SK-MEL-5 (cell line): ENCODE results near the gene SLC8A1. TPM values are rescaled to one million over a fixed set of nuclear protein-coding genes. Genes with fewer than 3 reads are reported as not detected.

Experiments
- DNase-seq: peaks from one replicate; pipeline ENCODE4 v3.0.0-alpha.2; 2016; ENCODE audit warnings: low read depth, low spot score
- in situ Hi-C: cut with HindIII; loops from 2 replicates; pipeline ENCODE4 v1.10.0; 2016; ENCODE audit warnings: low sequenced_read_pairs, high pct_unique_total_duplicates, low pct_unique_long_range_greater_than_20kb
- total RNA-seq: library from RNA; depleted of rRNA; stranded (reverse); fragments of >200 nt; shearing (Covaris generic); gene quantifications from 2 replicates; pipeline ENCODE4 v1.2.3, GENCODE V29; 2014

The SLC8A1 gene
- total RNA-seq, 1 experiment from 2014 or later = 40.7 TPM

DNA sequence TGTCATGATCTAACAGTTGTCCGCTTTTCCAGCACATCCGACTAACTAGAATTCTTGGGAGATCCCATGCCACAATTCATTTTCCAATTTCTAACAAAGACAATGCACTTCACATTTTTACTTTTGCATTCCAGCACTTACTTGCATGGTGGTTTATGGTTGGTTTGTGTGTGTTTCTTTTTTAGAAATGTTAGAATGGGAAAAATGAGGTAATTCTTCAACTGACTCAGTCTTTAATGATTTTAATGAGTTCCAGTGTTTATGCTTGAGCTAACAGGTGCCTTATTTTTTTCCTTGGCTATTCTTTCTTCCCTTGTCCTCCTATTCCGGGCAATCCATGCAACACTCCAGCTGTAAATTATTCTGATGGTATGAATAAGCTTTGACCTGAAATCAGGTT is 46.4 kb downstream of the SLC8A1 start:
- no peak for DNase-seq
- in situ Hi-C loops = no loop called here

DNA sequence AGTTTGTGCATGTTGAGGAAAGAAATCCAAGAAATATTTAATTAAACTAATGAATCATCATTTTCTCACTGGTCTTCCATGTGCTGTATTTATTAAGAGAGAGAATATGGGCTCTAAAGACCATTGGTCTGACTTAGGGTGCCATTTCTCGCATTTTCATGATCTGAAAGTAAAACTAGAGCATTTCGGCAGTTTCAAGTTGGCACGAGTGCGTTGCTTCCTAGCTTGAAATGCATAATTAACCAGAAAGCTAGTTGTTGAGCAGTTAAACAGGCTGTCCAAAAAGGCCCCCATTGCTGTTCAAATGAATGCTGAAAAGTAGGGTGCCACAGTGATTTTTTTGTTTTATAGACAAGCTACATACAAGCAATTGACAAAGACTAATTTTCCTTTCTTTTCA is 47.4 kb downstream of the SLC8A1 start:
- in situ Hi-C loops = no loop called here
- no peak for DNase-seq

DNA sequence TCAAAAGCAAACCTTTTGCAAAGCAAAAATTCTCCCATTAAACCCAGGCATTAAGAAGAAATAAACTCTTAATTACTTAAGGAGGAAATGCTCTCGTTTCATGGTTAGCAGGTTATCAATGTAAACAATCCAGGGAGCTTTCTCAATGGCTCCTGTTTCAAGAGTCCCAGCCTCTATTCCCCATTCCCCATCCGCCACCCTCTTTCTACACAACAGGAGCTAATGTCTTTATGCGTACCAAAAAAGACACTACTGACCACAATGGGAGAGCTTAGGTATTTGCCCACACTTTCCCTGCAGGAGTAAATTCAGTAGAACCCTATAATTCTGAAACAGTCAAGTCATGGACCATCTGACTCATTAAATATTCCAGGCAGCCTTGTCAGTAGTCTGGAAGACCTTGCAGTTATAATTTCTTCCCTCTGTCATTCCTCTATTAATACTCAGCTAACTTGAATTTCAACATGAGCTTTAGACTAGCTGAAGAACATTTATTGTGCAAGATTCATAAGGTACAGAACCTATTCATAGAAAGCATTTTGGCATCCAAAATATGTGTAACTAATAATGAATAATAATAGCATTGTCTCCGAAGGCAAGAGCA is 48.6 kb downstream of the SLC8A1 start:
- no peak for DNase-seq
- in situ Hi-C loops = no loop called here

DNA sequence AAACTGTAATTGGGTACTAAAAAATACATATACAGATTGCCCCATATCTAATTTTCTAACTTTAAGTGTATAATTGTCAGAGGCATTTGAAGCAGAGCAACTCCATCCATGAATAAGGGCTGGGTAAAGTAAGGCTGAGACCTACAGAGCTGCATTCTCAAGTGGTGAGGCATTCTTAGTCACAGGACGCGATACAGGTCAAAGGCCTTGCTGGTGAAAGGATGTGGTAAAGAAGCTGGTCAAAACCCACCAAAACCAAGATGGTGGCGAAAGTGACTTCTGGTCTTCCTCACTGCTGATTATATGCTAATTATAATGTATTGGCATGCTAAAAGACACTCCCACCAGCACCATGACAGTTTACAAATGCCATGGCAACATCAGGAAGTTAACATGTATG is 50.0 kb downstream of the SLC8A1 start:
- in situ Hi-C loops = no loop called here
- DNase-seq = no peak

DNA sequence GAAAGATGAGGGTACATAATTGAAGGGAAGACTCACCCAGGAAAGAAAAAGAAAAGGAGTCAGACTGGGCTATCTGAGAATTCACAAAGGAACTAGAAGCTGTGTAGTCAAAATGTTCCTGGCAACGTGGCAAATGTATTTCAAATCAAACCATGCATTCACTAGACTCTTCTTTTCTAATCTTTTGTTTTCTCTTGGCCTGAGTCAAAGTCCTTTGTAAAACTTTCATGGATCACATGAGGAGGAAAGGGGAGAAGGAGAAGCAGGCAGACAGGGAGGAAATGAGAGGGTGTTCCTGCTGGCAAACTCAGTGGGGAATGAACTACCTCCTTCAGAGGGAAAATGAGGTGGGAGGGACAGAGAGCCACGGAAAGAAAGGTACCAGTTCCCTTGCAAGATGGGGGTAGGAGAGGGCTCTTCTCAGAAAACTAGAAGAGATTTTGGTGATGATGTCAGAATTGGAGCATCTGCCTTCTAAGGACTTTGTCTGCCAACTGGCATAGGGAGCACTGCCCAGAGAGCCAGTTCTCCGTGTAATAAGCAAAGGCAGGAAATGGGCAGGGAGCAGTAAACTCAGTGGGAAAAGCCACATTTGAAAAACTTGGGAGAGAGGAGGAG is 51.4 kb downstream of the SLC8A1 start:
- DNase-seq = no peak
- in situ Hi-C loops = no loop called here

DNA sequence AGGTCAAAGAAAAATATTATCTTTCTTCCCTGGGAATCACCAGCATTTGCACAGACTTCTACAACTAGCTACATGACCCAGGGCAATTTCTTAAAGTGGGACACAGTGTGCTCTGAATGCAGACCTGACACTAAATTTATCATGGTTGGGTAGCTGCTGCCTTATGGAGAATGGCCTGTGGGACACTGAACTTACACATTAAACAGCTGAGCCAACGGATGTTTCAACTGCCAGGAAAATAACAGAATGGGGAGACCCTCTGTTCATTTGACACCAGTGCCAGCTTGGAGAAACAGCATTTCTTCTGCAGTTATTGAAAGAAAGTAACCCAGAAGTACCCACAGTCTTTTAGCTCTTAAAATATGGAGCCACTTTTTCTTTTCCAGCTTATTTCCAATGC is 54.1 kb downstream of the SLC8A1 start:
- no peak for DNase-seq
- in situ Hi-C loops = no loop called here

DNA sequence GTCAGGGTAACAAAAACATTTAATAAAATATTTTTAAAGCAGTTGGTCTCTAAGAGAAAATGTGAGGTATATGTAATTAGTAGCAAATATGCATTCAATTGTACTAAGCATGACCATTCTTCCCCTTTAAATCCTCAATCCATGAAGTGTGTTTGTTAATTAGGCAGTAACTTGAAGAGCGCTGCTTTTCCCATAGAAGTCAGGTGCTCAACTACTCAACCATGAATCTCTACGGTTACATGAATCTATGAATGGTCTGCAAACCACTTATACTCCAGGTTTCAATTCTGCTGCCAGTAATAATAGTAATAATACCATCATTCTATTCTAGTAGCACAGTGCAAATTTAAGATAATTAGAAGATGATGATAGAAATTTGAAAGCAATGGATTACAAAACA is 55.8 kb downstream of the SLC8A1 start:
- in situ Hi-C loops = no loop called here
- DNase-seq = no peak

DNA sequence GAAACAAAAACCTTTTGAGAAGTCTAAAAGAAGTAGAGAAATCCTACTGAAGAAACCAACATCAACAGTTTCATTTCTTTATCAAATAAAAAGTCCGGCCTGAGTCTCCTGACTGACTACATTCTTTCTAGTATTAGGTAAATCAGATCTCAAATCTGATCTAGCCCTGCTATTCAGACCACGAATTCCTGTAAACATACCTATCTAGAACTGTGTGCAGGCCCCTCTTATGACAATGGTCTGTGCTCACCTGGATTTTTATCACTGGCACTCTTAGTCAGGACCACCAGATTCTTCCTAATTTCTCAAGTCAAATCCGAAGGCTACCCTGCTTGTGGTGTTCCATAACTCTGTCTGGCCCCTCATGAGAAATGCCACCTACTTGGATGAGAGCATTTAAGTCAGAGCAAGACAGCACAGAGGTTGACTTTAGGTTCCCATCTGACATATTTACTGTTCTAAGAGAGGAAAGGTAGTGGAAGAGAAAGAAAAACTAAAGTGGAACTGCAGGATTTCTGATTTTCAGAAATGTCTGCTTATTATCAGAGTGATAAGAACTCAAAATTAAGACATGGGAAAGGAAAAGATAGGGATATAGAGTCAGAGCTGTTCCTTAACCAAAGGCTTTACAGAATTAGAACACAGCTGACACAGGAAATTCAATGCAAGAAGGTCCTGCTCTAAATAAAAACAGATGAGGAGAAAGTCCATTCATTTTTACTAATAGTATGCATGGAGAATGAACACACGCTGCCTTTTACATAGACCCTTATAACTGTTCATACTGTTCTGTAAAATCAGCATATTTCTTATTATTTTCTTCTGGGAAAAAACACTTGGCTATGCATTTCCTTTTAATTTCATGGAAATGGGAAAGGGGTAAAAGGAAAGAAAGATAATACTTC is 56.5 kb downstream of the SLC8A1 start:
- no peak for DNase-seq
- in situ Hi-C loops = no loop called here

DNA sequence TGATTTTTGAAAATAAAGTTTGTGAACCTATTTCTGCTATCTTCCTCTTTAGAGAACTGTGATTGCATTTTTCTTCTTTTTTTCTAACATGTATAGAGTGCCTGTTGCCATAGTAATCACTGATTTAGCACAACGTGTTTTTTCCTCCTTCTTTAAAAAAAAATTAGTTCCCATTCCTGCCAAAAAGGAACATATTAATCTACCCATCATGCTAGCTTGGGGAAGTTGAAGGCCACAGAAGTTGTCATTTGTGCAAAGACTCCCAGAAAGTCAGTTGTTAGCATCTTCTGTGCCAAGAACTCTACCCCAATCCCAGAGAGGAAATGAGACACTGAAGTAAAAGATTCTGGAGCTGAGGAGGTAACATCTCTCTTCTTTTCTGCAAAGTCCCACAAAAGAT is 57.3 kb downstream of the SLC8A1 start:
- DNase-seq = no peak
- in situ Hi-C loops = no loop called here

DNA sequence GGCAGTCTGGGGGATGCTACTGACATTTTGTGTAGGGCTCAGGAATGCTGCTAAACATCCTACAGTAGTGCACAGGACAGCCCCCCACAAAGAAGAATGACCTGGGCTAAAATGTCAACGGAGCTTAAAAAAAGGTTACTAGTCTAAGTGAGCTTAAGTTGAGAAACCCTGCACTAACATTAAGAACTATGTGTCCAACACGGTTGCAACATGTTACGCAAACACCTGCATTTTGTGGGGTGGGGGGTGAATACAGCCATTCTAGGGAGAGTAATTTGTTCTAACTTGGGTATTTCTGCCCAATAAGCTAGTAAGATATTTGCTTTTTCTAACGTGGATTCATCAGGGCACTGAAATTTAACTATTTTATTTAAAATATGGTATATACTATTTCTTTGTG is 57.9 kb downstream of the SLC8A1 start:
- DNase-seq = no peak
- in situ Hi-C loops = no loop called here

DNA sequence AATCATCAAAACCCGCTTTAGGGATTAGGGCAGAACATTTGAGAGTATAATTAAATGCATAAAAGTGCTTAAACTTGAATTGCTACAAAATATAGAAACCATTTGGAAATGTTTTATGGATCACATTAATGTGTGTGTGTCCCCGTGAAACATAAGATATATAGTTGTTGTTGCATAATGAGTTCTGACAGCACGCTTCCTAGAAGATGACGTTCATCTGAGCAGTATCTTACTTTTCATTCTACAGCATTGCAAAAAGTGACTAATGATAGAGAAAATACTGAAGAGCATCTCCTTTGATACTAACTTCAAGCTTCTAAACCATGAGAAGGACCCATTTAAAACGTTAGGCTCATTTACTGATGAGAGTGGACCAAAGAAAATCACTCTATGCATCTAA is 63.7 kb downstream of the SLC8A1 start:
- in situ Hi-C loops = no loop called here
- no peak for DNase-seq

DNA sequence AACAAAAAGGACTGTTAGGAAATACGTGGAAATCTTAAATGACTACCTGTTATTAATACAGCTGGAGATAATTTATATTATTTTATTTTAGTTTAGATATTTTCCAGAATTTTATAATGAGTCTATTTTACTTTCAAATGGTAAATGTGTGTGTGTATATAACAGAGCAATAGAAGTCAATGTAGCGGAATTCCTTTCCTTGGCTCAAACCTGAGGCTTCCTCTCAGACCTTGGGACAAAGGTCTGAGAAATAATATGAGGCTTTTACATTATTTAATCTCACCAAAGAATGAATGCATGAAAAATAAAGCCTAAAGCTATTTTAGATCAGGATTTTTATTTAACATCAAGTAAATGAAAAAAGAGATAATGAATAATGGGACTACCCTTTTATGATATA is 65.7 kb downstream of the SLC8A1 start:
- in situ Hi-C loops = no loop called here
- no peak for DNase-seq

DNA sequence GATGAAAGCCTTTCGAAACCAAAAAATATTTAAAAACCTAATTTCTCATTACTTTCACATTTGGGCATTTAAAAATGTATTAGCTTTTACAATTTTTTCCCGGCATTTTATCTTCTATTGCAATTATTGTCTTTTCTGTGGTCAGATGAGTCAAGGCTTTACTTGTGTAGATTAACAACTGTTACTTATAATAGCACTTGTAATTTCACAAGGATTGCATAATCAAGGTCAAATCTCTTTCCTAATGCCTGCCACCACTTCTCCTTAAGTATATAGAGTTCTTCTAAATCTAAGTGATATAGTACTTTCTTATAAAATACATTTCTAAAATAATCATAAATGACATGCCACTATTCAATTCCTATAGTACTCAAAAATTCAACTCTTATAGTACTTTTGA is 67.2 kb downstream of the SLC8A1 start:
- DNase-seq = no peak

DNA sequence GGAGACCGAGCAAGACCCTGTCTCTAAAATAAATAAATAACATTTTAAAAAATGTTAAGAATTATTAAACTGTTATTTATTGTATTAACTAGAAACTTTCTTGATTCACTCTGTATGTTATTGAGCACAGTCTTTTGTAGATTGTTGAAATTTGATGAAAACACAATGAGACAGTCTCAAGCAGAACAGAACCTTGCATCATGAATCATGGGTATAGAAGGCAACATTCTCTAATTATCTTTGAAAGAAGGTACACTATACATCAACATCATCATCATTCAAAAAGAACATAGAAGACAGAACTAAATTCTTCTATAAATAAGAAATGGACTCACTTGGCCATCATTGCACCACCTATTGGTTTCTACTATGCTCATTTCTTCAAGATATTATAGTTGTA is 67.7 kb downstream of the SLC8A1 start:
- in situ Hi-C loops = no loop called here
- DNase-seq = no peak

More for the DNA sequence above, 67.2 kb downstream of the SLC8A1 start:
- in situ Hi-C loops = no loop called here

DNA sequence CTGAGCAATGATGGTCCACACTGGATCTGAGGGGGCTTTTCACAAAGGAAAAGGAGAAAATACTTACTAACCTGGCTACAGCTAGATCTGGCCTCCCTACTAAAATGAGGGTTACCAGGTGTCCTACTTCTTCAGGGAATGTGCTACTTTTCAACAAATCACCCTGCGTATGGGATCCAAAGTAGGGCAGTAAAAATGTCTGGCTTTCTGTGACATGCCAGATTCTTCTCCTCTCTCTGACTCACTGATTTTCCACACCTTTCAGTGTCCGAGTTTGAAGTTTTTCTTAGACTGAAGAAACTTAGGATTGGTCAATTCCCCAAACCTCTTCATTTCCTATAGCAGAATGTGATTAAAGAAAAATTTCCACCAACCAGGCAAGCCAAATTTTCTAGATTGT is 71.2 kb downstream of the SLC8A1 start:
- no peak for DNase-seq
- in situ Hi-C loops = no loop called here

DNA sequence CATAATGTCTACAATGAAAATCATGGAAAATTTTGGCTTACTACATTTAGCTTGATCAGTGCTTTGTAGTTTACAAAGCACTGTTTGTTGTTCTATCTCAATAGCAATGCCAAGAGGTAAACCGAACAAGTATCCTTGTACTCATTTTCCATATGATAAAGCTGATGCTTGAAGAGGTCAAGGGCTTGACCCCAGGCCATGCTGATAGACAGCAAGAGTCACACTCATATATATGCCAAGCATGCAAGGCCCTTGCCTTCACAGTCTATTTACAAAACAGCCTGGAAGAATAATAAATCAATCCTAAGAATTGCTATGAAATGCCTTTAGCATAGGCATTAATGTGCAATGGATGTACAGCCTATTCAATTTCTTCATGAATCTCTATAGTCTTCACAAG is 71.8 kb downstream of the SLC8A1 start:
- no peak for DNase-seq
- in situ Hi-C loops = no loop called here

DNA sequence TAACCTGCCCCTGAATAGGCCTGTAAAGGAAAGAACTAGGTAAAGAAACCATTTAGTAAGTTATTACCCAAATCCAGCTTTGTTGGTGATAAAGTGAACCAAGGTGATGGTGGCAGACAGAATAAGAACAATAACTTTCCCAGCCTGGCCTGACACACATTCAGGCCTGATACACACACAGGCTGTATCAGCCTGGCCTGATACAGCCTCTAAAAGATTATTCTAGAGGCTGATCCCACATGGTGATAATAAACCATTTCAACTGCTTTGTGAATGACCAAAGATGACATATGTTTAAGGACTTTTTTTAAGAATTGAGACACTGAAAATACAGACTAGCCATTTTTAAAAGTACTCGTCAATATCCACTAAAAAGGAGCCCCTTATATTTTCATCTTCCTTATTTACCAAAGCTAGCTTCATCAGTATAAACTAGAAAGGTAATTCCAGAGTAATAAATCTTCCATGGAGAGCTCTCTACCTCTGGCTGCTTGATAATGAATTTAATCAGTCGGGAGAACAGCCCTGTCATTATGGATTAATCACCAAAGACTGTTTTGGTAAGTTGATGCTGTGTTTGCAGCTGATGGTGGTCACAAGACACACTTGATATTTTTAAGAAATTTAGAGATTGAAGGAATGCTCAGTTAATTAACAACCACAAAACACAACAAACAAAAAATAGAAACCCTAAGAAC is 77.2 kb downstream of the SLC8A1 start:
- in situ Hi-C loops = no loop called here
- no peak for DNase-seq

DNA sequence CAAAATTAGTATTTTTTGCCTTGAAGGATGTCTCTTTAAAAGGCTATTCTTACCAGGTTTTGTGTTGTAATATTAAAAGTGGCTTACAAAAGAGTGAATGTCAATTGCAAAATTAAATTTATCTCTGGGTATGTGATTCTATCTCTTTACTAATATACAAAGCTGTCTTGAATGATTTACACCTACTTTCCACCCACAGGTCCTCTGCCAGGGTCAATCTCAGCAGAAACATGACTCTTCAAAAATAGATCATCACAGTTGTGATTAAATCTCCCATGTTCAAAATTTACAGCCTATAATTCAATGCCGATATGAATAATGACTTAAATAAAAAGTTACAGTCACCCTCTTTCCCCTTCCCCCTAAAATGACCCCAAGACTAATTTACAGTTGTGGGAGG is 78.8 kb downstream of the SLC8A1 start:
- in situ Hi-C loops = no loop called here
- no peak for DNase-seq
